AG09319 (cell line): Measurements from ENCODE around the gene MSL2.
"Not testable (repeated sequence)": the region's sequence is repeated elsewhere in the genome, so short reads cannot be mapped to it uniquely, and the experiment has no call there.

Experiments used
- DNase-seq: peaks from one replicate; pipeline ENCODE4 v3.0.0-alpha.2; 2010; ENCODE audit warnings: low read depth; ENCODE audit errors: extremely low read depth
- TF ChIP-seq, protein P1 (sequence below): IDR thresholded peaks from 2 replicates; pipeline ENCODE4 v1.5.1; 2011; ENCODE audit warnings: low read depth, mild to moderate bottlenecking, inconsistent platforms, low read length, moderate library complexity

MSL2 gene

DNA sequence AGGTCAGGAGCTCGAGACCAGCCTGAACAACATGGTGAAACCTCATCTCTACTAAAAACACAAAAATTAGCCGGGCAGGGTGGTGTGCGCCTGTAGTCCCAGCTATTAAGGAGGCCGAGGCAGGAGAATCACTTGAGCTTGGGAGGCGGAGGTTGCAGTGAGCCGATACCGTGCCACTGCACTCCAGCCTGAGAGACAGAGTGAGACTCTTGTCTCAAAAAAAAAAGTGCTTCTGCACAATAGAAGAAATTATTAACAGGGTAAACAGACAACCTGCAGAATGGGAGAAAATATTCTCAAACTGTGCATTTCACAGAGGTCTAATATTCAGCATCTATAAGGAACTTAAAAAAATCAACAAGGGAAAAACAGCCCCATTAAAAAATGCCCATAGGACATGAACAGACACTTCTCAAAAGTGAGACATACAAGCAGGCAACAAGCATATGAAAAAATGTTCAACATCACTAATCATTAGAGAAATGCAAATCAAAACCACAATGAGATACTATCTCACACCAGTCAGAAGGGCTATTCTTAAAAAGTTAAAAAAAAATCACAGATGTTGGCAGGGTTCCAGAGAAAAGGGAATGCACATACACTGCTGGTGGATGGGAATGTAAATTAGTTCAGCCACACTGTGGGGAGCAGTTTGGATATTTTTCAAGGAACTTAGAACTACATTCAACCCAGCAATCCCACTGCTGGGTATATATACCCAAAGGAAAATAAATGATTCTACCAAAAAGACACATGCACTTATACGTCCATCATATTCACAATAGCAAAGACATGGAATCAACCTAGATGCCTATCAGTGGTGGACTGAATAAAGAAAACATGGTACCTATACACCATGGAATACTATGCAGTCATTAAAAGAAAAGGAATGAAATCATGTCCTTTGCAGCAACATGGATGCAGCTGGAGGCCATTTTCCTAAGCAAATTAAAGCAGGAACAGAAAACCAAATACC is 75.5 kb downstream of the MSL2 start:
- no peak for DNase-seq
- TF ChIP-seq, protein P1, sequence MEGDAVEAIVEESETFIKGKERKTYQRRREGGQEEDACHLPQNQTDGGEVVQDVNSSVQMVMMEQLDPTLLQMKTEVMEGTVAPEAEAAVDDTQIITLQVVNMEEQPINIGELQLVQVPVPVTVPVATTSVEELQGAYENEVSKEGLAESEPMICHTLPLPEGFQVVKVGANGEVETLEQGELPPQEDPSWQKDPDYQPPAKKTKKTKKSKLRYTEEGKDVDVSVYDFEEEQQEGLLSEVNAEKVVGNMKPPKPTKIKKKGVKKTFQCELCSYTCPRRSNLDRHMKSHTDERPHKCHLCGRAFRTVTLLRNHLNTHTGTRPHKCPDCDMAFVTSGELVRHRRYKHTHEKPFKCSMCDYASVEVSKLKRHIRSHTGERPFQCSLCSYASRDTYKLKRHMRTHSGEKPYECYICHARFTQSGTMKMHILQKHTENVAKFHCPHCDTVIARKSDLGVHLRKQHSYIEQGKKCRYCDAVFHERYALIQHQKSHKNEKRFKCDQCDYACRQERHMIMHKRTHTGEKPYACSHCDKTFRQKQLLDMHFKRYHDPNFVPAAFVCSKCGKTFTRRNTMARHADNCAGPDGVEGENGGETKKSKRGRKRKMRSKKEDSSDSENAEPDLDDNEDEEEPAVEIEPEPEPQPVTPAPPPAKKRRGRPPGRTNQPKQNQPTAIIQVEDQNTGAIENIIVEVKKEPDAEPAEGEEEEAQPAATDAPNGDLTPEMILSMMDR: no peak

DNA sequence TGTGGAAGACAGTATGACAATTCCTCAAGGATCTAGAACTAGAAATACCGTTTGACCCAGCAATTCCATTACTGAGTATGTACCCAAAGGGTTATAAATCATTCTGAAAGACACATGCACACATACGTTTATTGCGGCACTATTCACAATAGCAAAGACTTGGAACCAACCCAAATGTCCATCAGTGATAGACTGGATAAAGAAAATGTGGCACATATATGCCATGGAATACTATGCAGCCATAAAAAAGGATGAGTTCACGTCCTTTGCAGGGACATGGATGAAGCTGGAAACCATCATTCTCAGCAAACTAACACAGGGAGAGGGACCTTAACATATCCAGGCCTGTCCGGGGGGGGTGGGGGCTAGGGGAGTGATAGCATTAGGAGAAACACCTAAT is 76.4 kb downstream of the MSL2 start:
- DNase-seq: not testable (repeated sequence)

DNA sequence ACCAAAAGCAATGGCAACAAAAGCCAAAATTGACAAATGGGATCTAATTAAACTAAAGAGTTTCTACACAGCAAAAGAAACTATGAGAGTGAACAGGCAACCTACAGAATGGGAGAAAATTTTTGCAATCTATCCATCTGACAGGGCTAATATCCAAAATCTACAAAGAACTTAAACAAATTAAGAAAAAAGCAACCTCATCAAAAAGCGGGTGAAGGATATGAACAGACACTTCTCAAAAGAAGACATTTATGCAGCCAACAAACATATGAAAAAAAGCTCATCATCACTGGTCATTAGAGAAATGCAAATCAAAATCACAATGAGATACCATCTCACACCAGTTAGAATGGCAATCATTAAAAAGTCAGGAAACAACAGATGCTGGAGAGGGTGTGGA is 76.8 kb downstream of the MSL2 start:
- not testable (repeated sequence) for DNase-seq

DNA sequence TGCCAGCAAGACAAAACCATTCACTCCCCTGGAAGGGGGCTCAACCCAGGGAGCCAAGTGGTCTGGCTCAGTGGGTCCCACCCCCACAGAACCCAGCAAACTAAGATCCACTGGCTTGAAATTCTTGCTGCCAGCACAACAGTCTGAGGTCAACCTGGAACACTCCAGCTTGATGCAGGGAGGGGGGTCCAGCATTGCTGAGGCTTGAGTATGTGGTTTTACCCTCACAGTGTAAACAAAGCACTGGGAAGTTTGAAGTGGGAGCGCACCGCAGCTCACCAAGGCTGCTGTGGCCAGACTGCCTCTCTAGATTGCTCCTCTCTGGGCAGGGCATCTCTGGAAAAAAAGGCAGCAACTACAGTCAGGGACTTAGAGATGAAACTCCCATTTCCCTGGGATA is 81.7 kb downstream of the MSL2 start:
- DNase-seq: no peak
- TF ChIP-seq, protein P1: no peak

DNA sequence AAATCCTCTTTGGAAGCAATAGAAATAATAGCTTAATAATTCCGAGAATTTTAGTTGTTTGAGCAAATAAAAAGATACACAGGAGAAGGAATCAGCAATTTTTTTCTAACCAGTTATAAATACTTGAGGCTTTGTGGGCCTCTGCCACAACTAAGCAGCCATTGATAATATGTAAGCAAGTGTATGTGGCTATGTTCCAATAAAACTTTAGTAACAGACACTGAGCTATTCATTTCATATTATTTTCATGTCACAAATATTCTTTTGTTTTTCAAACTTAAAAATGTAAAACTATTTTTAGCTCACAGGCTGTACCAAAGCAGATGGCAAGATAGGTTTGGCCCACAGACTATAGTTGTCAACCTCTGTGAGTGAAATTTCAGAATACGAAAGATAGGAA is 85.7 kb downstream of the MSL2 start:
- TF ChIP-seq, protein P1: no peak
- DNase-seq: no peak

DNA sequence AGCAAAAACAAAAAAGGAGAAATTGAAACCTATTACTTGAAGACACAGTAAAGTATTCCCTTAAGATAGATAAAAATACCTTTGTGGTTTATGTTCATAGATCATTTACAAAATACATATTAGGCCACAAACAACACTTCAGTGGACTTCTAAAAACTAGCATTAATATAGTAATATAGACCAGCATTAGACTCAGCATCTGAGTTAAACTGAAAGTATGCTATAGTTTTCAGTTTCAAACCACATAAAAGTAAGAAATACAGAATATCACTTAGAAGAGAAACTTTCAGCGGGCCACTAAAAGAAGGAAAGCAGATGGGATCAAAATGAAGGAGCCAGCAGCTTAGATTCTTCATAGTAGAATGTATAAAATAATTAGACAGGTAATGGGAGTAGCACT is 86.6 kb downstream of the MSL2 start:
- DNase-seq: no peak
- TF ChIP-seq, protein P1: no peak

DNA sequence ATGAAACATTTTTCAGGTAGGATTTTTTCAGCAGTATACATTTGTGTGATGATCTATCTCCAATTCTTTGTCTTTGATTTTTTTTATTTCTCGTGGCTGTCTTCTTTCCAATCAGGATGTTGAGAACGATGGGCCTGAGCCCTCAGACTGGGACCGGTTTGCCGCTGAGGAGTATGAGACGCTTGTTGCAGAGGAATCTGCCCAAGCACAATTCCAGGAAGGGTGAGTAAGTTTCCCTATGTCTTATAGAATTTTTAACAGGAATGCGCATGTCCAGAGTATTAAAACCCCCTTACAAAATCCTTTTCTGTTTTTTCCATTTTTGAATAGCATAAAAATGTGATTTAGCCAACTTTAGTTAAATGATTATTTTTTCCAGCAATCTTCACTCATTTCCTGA is 90.0 kb downstream of the MSL2 start:
- TF ChIP-seq, protein P1: no peak
- no peak for DNase-seq

DNA sequence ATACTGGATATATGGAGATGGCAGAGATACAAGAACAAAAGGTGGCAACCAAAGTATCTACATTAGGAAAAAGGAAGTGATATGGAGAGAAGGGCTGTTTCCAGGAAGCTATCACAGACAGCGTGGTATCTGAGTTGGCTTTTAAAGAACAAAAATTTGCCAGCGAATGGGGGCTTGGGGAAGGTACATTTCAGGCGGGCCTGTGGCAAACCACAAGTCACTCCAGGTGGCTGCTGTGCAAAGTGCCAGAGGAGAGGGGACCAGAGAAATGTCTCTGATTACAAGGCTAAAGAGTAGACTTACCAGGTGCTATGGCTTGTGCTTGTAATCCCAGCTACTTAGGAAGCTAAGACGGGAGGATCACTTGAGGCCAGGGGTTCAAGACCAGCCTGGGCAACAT is 91.1 kb downstream of the MSL2 start:
- DNase-seq: no peak
- TF ChIP-seq, protein P1: no peak
